ENCODE measurements around the gene TMEM116. TPM values are rescaled to one million over a fixed set of nuclear protein-coding genes. Genes with fewer than 3 reads are reported as not detected.
A peak's percentile ranks its signal among the peaks of the same experiment; 100 is the strongest.

TMEM116 gene
- total and polyA plus RNA-seq, 2 donors (not counting 3 experiments of a cell fraction or from before 2014, with no cell fraction given): 1.6 to 3.9 TPM

- FAIRE-seq (no peak), DNase-seq (ENCODE audit: low read depth, low spot score) (peak; percentile 82)
- H3K4me1 ChIP-seq (ENCODE audit: control insufficient read depth, extremely low read depth, insufficient read depth, low read length): peaks cover 30% of the 10 kb centered on the region
- H3K27ac ChIP-seq (ENCODE audit: insufficient read depth, low read depth, low read length): peak overlapping the region; percentile 29
- dilution Hi-C loops (cut with MboI; ENCODE audit: extremely low pct_ligation_motif_present, low sequenced_read_pairs): no loop called here
- H3K9me3 ChIP-seq (replicated peaks; ENCODE audit: control insufficient read depth, insufficient read depth, low read length): no peaks in the 10 kb centered on the region
- H3K9me1 ChIP-seq (replicated peaks; ENCODE audit: control insufficient read depth, extremely low read depth, insufficient read depth, low read length): no peaks in the 10 kb centered on the region
- peak; percentile 63 for TF ChIP-seq POLR2AphosphoS5 (IDR thresholded peaks at IDR 0.05; ENCODE audit: insufficient read depth, low read depth, low read length)
- TF ChIP-seq MAX (IDR thresholded peaks at IDR 0.05; ENCODE audit: insufficient read depth, insufficient read length): no peak
- TF ChIP-seq FOS (IDR thresholded peaks at IDR 0.05; ENCODE audit: borderline replicate concordance, insufficient read depth, low read length): no peak
- no peak for TF ChIP-seq GATA2 (IDR thresholded peaks at IDR 0.05; ENCODE audit: insufficient read depth, insufficient read length, low read depth, low read length)
- TF ChIP-seq JUN (IDR thresholded peaks at IDR 0.05; ENCODE audit: borderline replicate concordance, insufficient read depth, insufficient read length, low read depth): no peak
- peak; percentile 74 for TF ChIP-seq POLR2A (IDR thresholded peaks at IDR 0.05; ENCODE audit: low read depth, low read length)
- no peak for TF ChIP-seq CTCF (IDR thresholded peaks at IDR 0.05; ENCODE audit: extremely low read depth in 1 of 2, insufficient read depth in 1 of 2, low read depth in 1 of 2, low read length in 2 of 2)
- TF ChIP-seq MYC (IDR thresholded peaks at IDR 0.05; ENCODE audit: low read depth, low read length): no peak
- ChIA-PET POLR2A (interaction anchor here (0.8 kb wide), 1 partner anchor 9 kb away, joined by 3 read pairs; no protein-coding TSS in a partner anchor), CTCF (interaction anchor here (0.7 to 2.5 kb wide), 12 partner anchors 9 to 110 kb away, joined by 3 to 21 read pairs (median 4); partner anchors contain the start of gene NAA25)
- H4K20me1 ChIP-seq (replicated peaks; ENCODE audit: control insufficient read depth, extremely low read depth, insufficient read depth, low read length): peaks cover 3% of the 10 kb centered on the region
- H3K79me2 ChIP-seq (ENCODE audit: control insufficient read depth, insufficient read depth, low read length): peaks cover 44% of the 10 kb centered on the region
- H3K4me3 ChIP-seq (replicated peaks in 1 of 3; ENCODE audit: insufficient read depth in 1 of 3, low read depth in 1 of 3, low read length in 3 of 3): peak overlapping the region; percentile 72 to 81 (median 77)
- no peaks in the 10 kb centered on the region for H3K36me3 ChIP-seq (ENCODE audit: control insufficient read depth in 2 of 2, extremely low read depth in 1 of 2, insufficient read depth in 2 of 2, low read length in 2 of 2)
- intact Hi-C loops (cut with micrococcal nuclease): loop anchor here (2.0 to 10.0 kb wide), 5 partner anchors 69 to 371 kb away; partner anchors contain the start of genes ACAD10, BRAP, HECTD4 and MAPKAPK5
- H2AFZ ChIP-seq (ENCODE audit: low read depth, low read length): peak overlapping the region; percentile 76
- TSS peak; percentile 32 for BruUV-seq (replicated peaks)
- H3K27me3 ChIP-seq (ENCODE audit: control insufficient read depth in 2 of 2, insufficient read depth in 2 of 2, low read length in 2 of 2): no peaks in the 10 kb centered on the region
- peak overlapping the region; percentile 62 for H3K9ac ChIP-seq (replicated peaks; ENCODE audit: extremely low read depth, insufficient read depth, low read length)
- H3K4me2 ChIP-seq (ENCODE audit: insufficient read depth, low read length): peak overlapping the region; percentile 64
Measured at GRCh38 chr12:112013601-112014402, 837 bp upstream of the TMEM116 start.

Data from endothelial cell of umbilical vein (primary cell).